Loucy (cell line): ENCODE measurements around the gene SMTN.

Experiments used
- H2AFZ ChIP-seq: fragments of 200-600 bp; sonication (generic); 2 replicates; pipeline ENCODE4 v1.6.0; 2016; ENCODE audit warnings: antibody characterized with exemption, mild to moderate bottlenecking, low read length, moderate library complexity
- H3F3A ChIP-seq: fragments of 200-600 bp; 2 replicates; pipeline ENCODE4 v1.6.0; 2016; ENCODE audit warnings: antibody characterized with exemption, low read depth, mild to moderate bottlenecking
- H3K27me3 ChIP-seq: fragments of 200-600 bp; sonication (generic); 2 replicates; pipeline ENCODE4 v1.6.1; 2014; ENCODE audit warnings: low read length, mild to moderate bottlenecking; ENCODE audit not compliant: insufficient read depth, poor library complexity, severe bottlenecking
- H3K36me3 ChIP-seq: fragments of 200-600 bp; sonication (generic); 2 replicates; pipeline ENCODE4 v1.6.1; 2016; ENCODE audit warnings: low read length; ENCODE audit not compliant: insufficient read depth
- H3K4me1 ChIP-seq: fragments of 200-600 bp; sonication (generic); 2 replicates; pipeline ENCODE4 v1.5.1; 2014; ENCODE audit warnings: low read length, mild to moderate bottlenecking; ENCODE audit not compliant: insufficient read depth, poor library complexity, severe bottlenecking
- H3K4me2 ChIP-seq: fragments of 200-600 bp; sonication (generic); 2 replicates; pipeline ENCODE4 v1.6.0; 2014; ENCODE audit warnings: antibody characterized with exemption, low read length, low read depth, mild to moderate bottlenecking; ENCODE audit not compliant: poor library complexity, severe bottlenecking
- H3K4me3 ChIP-seq: fragments of 200-600 bp; sonication (generic); 2 replicates; pipeline ENCODE4 v1.5.1; 2014; ENCODE audit warnings: low read length, mild to moderate bottlenecking, mixed read lengths; ENCODE audit not compliant: poor library complexity, severe bottlenecking
- H3K79me2 ChIP-seq: fragments of 200-600 bp; sonication (generic); 2 replicates; pipeline ENCODE4 v1.6.1; 2014; ENCODE audit warnings: low read length; ENCODE audit not compliant: insufficient read depth
- H3K9ac ChIP-seq: fragments of 200-600 bp; sonication (generic); 2 replicates; pipeline ENCODE4 v1.6.0; 2014; ENCODE audit warnings: mild to moderate bottlenecking, low read depth, low read length, moderate library complexity; ENCODE audit not compliant: poor library complexity, severe bottlenecking
- H3K9me2 ChIP-seq: fragments of 200-600 bp; sonication (generic); replicated peaks from 2 replicates; pipeline ENCODE4 v1.6.1; 2016; ENCODE audit warnings: low read depth, low read length, mixed read lengths
- H3K9me3 ChIP-seq: fragments of 200-600 bp; sonication (generic); 2 replicates; pipeline ENCODE4 v1.6.1; 2014; ENCODE audit warnings: mild to moderate bottlenecking, antibody characterized with exemption, low read length, low read depth; ENCODE audit not compliant: insufficient read depth
- H4K20me1 ChIP-seq: fragments of 200-600 bp; sonication (generic); 2 replicates; pipeline ENCODE4 v1.6.0; 2014; ENCODE audit warnings: antibody characterized with exemption, low read length, mild to moderate bottlenecking; ENCODE audit not compliant: insufficient read depth, poor library complexity, severe bottlenecking
- CTCF ChIP-seq: fragments of 200-600 bp; sonication (generic); conservative IDR thresholded peaks from 2 replicates; pipeline ENCODE4 v1.5.1; 2014; ENCODE audit warnings: mild to moderate bottlenecking, antibody characterized with exemption, low read length
- EZH2phosphoT487 ChIP-seq: fragments of 200-600 bp; IDR thresholded peaks from 2 replicates; pipeline ENCODE4 v1.6.1; 2018; ENCODE audit warnings: antibody characterized with exemption, mild to moderate bottlenecking, moderate library complexity, borderline replicate concordance

SMTN gene

GRCh38 chr22:31045900-31046538, 35.1 kb upstream of the SMTN start:
- Histone ChIP-seq H3K9ac (no peak overlapping the region), H3K4me2 (peak overlapping the region; percentile 47), H3K4me1 (peaks cover 8% of the 10 kb centered on the region)

GRCh38 chr22:31046539-31047226, 34.4 kb upstream of the SMTN start:
- H3K4me3 ChIP-seq: no peak overlapping the region
- H3K4me2 ChIP-seq: peak overlapping the region; percentile 47
- no peaks in the 10 kb centered on the region for H4K20me1 ChIP-seq
- no peaks in the 10 kb centered on the region for H3K27me3 ChIP-seq
- no peak for TF ChIP-seq EZH2phosphoT487
- peak overlapping the region; percentile 42 for H2AFZ ChIP-seq
- H3K4me1 ChIP-seq: peaks cover 8% of the 10 kb centered on the region
- no peaks in the 10 kb centered on the region for H3K36me3 ChIP-seq
- H3K9me3 ChIP-seq: no peaks in the 10 kb centered on the region
- no peaks in the 10 kb centered on the region for H3K79me2 ChIP-seq
- no peak overlapping the region for H3K9ac ChIP-seq
- no peaks in the 10 kb centered on the region for H3F3A ChIP-seq
- no peaks in the 10 kb centered on the region for H3K9me2 ChIP-seq

More at GRCh38 chr22:31045900-31046538, 35.1 kb upstream of the SMTN start:
- no peaks in the 10 kb centered on the region for H3F3A ChIP-seq
- TF ChIP-seq CTCF (no peak), EZH2phosphoT487 (no peak)
- no peaks in the 10 kb centered on the region for H3K27me3 ChIP-seq
- H3K79me2 ChIP-seq: no peaks in the 10 kb centered on the region
- H3K9me2 ChIP-seq: no peaks in the 10 kb centered on the region
- H3K36me3 ChIP-seq: no peaks in the 10 kb centered on the region
- no peaks in the 10 kb centered on the region for H3K9me3 ChIP-seq
- H2AFZ ChIP-seq: peak overlapping the region; percentile 42
- H3K4me3 ChIP-seq: no peak overlapping the region
- no peaks in the 10 kb centered on the region for H4K20me1 ChIP-seq

GRCh38 chr22:31048570-31048969, 32.5 kb upstream of the SMTN start:
- Histone ChIP-seq H3K4me2 (no peak overlapping the region), H3F3A (no peaks in the 10 kb centered on the region), H3K4me3 (no peak overlapping the region), H3K27me3 (no peaks in the 10 kb centered on the region), H3K9me2 (no peaks in the 10 kb centered on the region), H4K20me1 (no peaks in the 10 kb centered on the region), H3K9ac (no peak overlapping the region), H2AFZ (no peak overlapping the region), H3K4me1 (peaks cover 8% of the 10 kb centered on the region), H3K79me2 (no peaks in the 10 kb centered on the region), H3K36me3 (no peaks in the 10 kb centered on the region), H3K9me3 (no peaks in the 10 kb centered on the region)
- TF ChIP-seq CTCF: no peak
- no peak for TF ChIP-seq EZH2phosphoT487
